ENCODE measurements around the gene BAIAP2L2.

GRCh38 chr22:38062791-38063190 lies 47.7 kb downstream of the BAIAP2L2 start:
- no peak for TF ChIP-seq CTCF (IDR thresholded peaks at IDR 0.05; ENCODE audit: insufficient read depth, low read length)
- TF ChIP-seq, protein P1, sequence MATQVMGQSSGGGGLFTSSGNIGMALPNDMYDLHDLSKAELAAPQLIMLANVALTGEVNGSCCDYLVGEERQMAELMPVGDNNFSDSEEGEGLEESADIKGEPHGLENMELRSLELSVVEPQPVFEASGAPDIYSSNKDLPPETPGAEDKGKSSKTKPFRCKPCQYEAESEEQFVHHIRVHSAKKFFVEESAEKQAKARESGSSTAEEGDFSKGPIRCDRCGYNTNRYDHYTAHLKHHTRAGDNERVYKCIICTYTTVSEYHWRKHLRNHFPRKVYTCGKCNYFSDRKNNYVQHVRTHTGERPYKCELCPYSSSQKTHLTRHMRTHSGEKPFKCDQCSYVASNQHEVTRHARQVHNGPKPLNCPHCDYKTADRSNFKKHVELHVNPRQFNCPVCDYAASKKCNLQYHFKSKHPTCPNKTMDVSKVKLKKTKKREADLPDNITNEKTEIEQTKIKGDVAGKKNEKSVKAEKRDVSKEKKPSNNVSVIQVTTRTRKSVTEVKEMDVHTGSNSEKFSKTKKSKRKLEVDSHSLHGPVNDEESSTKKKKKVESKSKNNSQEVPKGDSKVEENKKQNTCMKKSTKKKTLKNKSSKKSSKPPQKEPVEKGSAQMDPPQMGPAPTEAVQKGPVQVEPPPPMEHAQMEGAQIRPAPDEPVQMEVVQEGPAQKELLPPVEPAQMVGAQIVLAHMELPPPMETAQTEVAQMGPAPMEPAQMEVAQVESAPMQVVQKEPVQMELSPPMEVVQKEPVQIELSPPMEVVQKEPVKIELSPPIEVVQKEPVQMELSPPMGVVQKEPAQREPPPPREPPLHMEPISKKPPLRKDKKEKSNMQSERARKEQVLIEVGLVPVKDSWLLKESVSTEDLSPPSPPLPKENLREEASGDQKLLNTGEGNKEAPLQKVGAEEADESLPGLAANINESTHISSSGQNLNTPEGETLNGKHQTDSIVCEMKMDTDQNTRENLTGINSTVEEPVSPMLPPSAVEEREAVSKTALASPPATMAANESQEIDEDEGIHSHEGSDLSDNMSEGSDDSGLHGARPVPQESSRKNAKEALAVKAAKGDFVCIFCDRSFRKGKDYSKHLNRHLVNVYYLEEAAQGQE (IDR thresholded peaks at IDR 0.05; ENCODE audit: insufficient replicate concordance, low read depth): no peak
- TF ChIP-seq SPI1 (IDR thresholded peaks at IDR 0.05; ENCODE audit: borderline replicate concordance, low read depth): no peak
- TF ChIP-seq POLR2AphosphoS5 (IDR thresholded peaks at IDR 0.05; ENCODE audit: low read depth): no peak

All from HL-60 (cell line).